Spleen (tissue), 11 donors: Measurements from ENCODE around the gene KCNH6. TPM values are rescaled to one million over a fixed set of nuclear protein-coding genes. Genes with fewer than 3 reads are reported as not detected.

ENCODE experiments used
- DNase-seq: peaks from one replicate; pipeline ENCODE4 v3.0.0-alpha.2; 2020
- H3K27ac ChIP-seq, 8 donors: fragments of 200-600 bp; sonication (generic) in 7 of 8; 1 replicate in 4 of 8; 2 replicates in 4 of 8; pipeline versions ENCODE4 v1.5.0 to v1.8.0; 2016 to 2021; ENCODE audit warnings: inconsistent platforms in 4 of 8, mild to moderate bottlenecking in 4 of 8, moderate library complexity in 1 of 8
- H3K27me3 ChIP-seq, 7 donors: fragments of 200-600 bp; sonication (generic) in 6 of 7; replicated peaks in 1 of 7; 1 replicate in 4 of 7; 2 replicates in 3 of 7; pipeline versions ENCODE4 v1.5.0 to v1.8.0; 2016 to 2021; ENCODE audit warnings: inconsistent platforms in 3 of 7, mild to moderate bottlenecking in 1 of 7
- H3K36me3 ChIP-seq, 6 donors: fragments of 200-600 bp; sonication (generic) in 5 of 6; 1 replicate in 4 of 6; 2 replicates in 2 of 6; pipeline versions ENCODE4 v1.5.0 to v1.8.0; 2016 to 2021; ENCODE audit warnings: inconsistent platforms in 2 of 6
- H3K4me1 ChIP-seq, 6 donors: fragments of 200-600 bp; sonication (generic) in 5 of 6; 1 replicate in 3 of 6; 2 replicates in 3 of 6; pipeline versions ENCODE4 v1.5.0 to v1.8.0; 2016 to 2021; ENCODE audit warnings: inconsistent platforms in 3 of 6
- H3K4me3 ChIP-seq, 8 donors: fragments of 200-600 bp; sonication (generic) in 7 of 8; 1 replicate in 4 of 8; 2 replicates in 4 of 8; pipeline versions ENCODE4 v1.5.0 to v1.8.0; 2016 to 2021; ENCODE audit warnings: inconsistent platforms in 4 of 8, mild to moderate bottlenecking in 4 of 8, moderate library complexity in 2 of 8
- H3K9me3 ChIP-seq, 8 donors: fragments of 200-600 bp; sonication (generic) in 7 of 8; 1 replicate in 4 of 8; 2 replicates in 4 of 8; pipeline versions ENCODE4 v1.5.0 to v1.8.0; 2016 to 2021; ENCODE audit warnings: inconsistent platforms in 4 of 8
- CTCF ChIP-seq, 11 experiments: fragments of 200-600 bp in 7 of 11; fragments of 450-650 bp in 4 of 11; sonication (generic) in 4 of 11; IDR thresholded peaks in 8 of 11; conservative IDR thresholded peaks in 3 of 11; 1 replicate in 7 of 11; 2 replicates in 4 of 11; pipeline versions ENCODE4 v1.4.0 to v1.8.0; 2016 to 2021; ENCODE audit warnings: antibody characterized with exemption in 11 of 11, inconsistent platforms in 4 of 11, mild to moderate bottlenecking in 1 of 11
- POLR2A ChIP-seq, 3 donors: fragments of 450-650 bp; IDR thresholded peaks; one replicate each; pipeline ENCODE4 v1.5.1; 2017; ENCODE audit warnings: antibody characterized with exemption in 3 of 3, mild to moderate bottlenecking in 1 of 3
- POLR2AphosphoS5 ChIP-seq, 3 donors: sonication (generic); formaldehyde crosslinking; IDR thresholded peaks; one replicate each; pipeline ENCODE4 v1.5.1; 2017; ENCODE audit warnings: antibody characterized with exemption in 3 of 3
- WGBS, 5 donors: extraction: QIAGEN DNeasy Blood & Tissue Kit in 3 of 5; methylation state at CpG; one replicate each; pipeline versions ENCODE4 v1.1.5 to v1.1.7; 2013 to 2018; 5-methylcytosine and 5-hydroxymethylcytosine counted together
- intact Hi-C: fragments of 100-400 bp; cut with DNase I; formaldehyde crosslinking; loops from one replicate; pipeline ENCODE4 v1.15.0; 2023; ENCODE audit warnings: low total_unique reads
- polyA plus RNA-seq, 3 donors: library from polyadenylated mRNA; stranded (reverse); fragments of 200-250 nt; gene quantifications; one replicate each; pipeline ENCODE4 v1.2.1, GENCODE V29; 2013
- total RNA-seq, 7 donors: library from RNA; depleted of rRNA in 3 of 7; stranded (reverse); fragments of >200 nt in 3 of 7; fragmentation: NEBNext Ultra II Directional in 4 of 7; extraction: Animal tissue kit (Norgen Biotek cat#: 25700) in 4 of 7; gene quantifications; one replicate each; pipeline versions ENCODE4 v1.1.0 to v1.2.1, GENCODE V29; 2016 to 2021
- donor health status: healthy with polysubstance abuse.
- donor health status: DM: no; HTN: no; CAD: no; lungs with moderate emphysema.
- donor health status: DM: no; HTN: no; CAD: no.
- donor health status: Bipolar disorder and iron deficiency.
- donor health status: healthy.
- donor health status: DM: no; HTN: no; CAD: no.
- donor health status: DM: yes; HTN: yes; CAD: no.

The KCNH6 gene
- total and polyA plus RNA-seq, 10 donors, result not detected

GRCh38 chr17:63516910-63517824 lies 6.0 kb upstream of the KCNH6 start:
- no peak overlapping the region for H3K4me3 ChIP-seq
- H3K36me3 ChIP-seq, result no peaks in the 10 kb centered on the region
- no peak overlapping the region for H3K27ac ChIP-seq
- no peak for DNase-seq
- H3K9me3 ChIP-seq, result no peaks in the 10 kb centered on the region
- TF ChIP-seq CTCF (IDR thresholded peaks at IDR 0.05 in 8 of 11, conservative IDR thresholded peaks at IDR 0.05 in 3 of 11) (no peak), POLR2A (IDR thresholded peaks at IDR 0.05) (no peak), POLR2AphosphoS5 (IDR thresholded peaks at IDR 0.05) (no peak)
- intact Hi-C loops, result no loop called here
- H3K4me1 ChIP-seq, result no peaks in the 10 kb centered on the region
- WGBS, 5 donors, result 63 to 84% (median 70%) methylated on average over 6 of the region's 6 CpGs
- peaks cover 0 to 29% (median 0%) of the 10 kb centered on the region in 7 donors for H3K27me3 ChIP-seq

- Histone ChIP-seq H3K4me1 (peaks cover 0 to 5% (median under 1%) of the 10 kb centered on the region in 6 donors), H3K36me3 (no peaks in the 10 kb centered on the region), H3K27me3 (peaks cover 0 to 37% (median 0%) of the 10 kb centered on the region in 7 donors), H3K27ac (no peak overlapping the region), H3K9me3 (no peaks in the 10 kb centered on the region), H3K4me3 (no peak overlapping the region)
- TF ChIP-seq POLR2AphosphoS5 (IDR thresholded peaks at IDR 0.05), result no peak
- TF ChIP-seq CTCF (IDR thresholded peaks at IDR 0.05 in 8 of 11, conservative IDR thresholded peaks at IDR 0.05 in 3 of 11), result no peak
- TF ChIP-seq POLR2A (IDR thresholded peaks at IDR 0.05), result no peak
- 68 to 82% (median 78%) methylated on average over 8 of the region's 8 CpGs for WGBS, 5 donors
- no peak for DNase-seq
- intact Hi-C loops, result no loop called here
These were observed 5.2 kb upstream of the KCNH6 start for GRCh38 chr17:63517825-63518534.

- 58 to 92% (median 76%) methylated on average over 1 of the region's 1 CpG for WGBS, 5 donors
- H3K4me3 ChIP-seq, result no peak overlapping the region
- TF ChIP-seq POLR2A (IDR thresholded peaks at IDR 0.05) (no peak), CTCF (IDR thresholded peaks at IDR 0.05 in 8 of 11, conservative IDR thresholded peaks at IDR 0.05 in 3 of 11) (no peak), POLR2AphosphoS5 (IDR thresholded peaks at IDR 0.05) (no peak)
- H3K27ac ChIP-seq, result no peak overlapping the region
- no peak for DNase-seq
- H3K9me3 ChIP-seq, result no peaks in the 10 kb centered on the region
- H3K27me3 ChIP-seq, result peaks cover 0 to 46% (median 6%) of the 10 kb centered on the region in 7 donors
- peaks cover 0 to 11% (median 4%) of the 10 kb centered on the region in 6 donors for H3K4me1 ChIP-seq
- intact Hi-C loops, result no loop called here
- no peaks in the 10 kb centered on the region for H3K36me3 ChIP-seq
These were observed 3.9 kb upstream of the KCNH6 start for GRCh38 chr17:63519116-63519881.
